DMS114 treated with DMSO at 0.1 percent for 48 hours (cell line): Measurements from ENCODE around the gene TBC1D22A.

Experiments
- DNase-seq: peaks from one replicate; lab custom pipeline; 2025; ENCODE audit not compliant: unreplicated experiment; lab: John Stamatoyannopoulos, UW

TBC1D22A gene

DNA sequence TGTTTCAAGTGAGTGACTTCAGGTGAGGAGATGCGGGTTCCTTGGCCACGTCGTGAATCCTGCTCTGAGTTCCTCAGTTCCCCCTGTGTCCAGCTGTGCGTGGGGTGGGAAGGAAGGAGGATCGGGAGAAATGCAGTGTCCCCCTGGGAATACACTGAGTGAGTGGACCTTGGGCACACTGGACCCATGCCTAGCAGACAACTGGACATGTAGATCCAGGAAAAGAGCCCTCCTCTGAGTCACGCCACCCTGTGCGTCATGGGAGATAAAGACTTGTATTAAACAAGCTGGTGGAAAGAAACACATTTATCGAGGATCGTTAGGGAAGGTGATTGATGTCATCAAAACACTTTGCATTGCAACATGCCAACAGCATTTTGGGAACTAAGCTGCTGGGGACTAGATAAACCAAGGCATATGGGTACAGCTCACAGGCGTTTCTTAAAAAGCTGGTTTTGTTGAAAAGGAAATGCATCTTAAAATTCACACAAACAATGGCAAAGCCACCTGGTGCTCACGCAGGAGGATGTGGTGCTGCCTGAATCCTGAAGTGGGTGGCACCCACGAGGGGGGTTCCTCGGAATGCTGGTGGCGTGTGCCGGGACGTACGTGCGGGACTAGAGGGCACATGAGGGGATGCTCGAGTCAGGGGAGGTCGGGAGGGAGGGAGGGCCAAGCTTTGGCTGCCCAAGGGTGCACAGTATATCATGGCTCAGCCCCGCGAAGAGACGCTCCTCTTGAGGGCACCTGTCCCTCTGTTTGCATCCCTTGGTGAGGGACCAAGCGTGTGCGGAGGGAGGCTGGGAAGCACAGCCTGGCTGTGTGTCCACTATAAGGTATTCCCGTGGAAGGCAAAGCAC, 303.5 kb downstream of the TBC1D22A start:
- DNase-seq, result no peak

DNA sequence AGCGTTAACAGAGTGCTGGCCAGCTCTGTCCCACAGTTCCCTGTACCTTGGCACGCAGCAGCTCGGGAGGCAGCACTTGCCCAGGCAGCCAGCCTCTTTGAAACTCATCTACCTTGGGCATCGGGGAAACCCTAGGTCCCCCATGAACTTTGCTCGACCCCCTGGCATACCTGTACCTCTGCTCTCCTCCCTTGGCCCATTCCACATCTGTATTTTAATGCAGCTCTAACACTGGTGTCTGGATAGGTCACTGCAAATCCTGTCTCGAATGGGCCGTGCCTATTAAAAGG, 304.1 kb downstream of the TBC1D22A start:
- no peak for DNase-seq

DNA sequence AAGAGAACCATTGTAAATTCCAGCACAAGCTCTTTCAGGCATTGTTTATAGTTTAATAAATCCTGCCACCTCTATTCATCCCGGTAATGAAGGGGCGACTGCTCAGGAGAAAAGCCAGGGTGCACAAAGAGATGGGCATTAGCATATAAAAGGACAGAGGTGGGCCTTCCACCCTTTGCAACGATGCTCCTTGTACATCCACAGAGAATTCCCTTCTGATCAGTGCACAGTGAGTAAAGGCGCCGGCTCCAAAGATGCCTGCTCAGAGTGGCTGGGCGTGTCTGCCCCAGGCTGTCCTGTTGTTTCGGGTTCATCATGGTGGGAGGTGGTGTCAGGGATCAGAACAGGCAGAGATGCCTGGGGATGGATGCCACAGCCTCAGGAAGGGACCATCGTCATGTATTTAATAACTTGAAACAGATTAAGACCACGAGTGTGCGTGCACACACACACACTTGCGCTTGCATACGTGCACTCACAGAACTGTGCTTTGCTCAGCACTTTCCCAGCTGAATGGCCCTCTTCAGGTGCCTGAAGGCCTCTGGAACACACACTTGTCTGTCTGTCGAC, 305.0 kb downstream of the TBC1D22A start:
- DNase-seq, result no peak

DNA sequence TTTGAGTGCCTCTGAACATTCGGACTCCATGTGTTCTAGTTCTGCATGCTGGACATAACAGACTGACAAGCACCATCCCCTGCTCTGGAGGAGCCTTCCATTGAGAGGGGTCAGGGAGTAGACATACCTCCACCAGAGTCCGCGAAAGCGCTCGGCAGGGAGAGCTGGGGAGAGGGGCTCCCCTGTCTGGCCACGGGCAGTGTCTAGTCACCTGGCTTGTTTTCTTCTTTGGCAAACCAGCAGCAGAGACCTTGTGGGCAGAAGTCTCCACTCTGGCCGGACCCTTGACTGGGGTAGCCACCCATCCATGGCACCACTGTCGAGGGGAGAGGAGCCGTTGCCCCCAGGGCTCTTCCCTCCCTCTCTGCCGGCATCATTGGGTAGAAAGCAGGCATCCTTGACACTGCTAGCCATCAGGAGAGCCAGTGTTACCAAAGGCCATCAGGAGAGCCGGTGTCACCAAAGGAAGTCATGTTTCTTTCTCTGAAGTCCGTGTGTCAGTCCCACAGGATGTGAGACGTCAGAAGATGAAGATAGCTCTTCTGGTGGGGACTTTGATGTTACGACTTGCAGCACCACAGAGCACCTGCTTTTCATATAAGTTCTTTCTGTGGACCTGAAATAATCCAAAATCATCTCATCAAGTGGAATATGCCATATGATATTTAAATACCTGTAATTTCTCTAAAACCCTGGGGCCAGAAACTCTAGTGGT, 305.6 kb downstream of the TBC1D22A start:
- no peak for DNase-seq

DNA sequence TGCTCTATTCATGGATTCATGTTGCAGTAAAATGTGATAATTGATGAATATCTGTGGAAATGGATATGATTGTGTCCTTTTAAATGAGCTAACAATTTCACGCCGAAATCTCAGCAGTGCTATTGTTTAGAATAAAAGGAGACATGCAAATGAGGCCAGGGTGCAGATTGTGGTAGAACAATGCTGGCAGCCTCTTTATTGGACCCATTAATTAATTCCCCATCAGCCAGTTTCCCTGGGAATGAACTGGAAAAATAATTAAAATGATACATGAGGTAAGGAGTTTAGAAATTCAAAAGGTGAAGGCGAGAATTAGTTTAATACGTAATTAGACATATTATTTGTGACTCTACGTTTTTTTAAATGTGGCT, 306.2 kb downstream of the TBC1D22A start:
- DNase-seq, result no peak

DNA sequence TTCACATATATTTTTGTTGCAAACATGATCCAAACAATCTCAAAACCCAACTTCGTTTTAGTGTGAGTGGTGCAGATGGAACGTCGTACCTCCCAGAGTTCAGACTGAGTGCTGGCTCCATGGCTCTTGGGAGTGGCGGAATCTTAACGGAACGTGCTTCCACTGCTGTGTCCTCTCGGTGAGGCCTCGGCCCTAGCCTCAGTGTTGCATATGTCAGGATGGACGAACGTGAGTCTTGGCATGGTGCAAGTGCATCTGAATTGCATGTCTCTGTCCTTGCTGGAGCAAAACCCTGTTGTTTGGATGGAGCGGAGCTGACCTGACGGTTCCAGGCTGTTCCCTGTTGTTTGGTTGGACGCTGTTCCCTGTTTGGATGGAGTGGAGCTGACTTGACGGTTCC, 306.8 kb downstream of the TBC1D22A start:
- no peak for DNase-seq

DNA sequence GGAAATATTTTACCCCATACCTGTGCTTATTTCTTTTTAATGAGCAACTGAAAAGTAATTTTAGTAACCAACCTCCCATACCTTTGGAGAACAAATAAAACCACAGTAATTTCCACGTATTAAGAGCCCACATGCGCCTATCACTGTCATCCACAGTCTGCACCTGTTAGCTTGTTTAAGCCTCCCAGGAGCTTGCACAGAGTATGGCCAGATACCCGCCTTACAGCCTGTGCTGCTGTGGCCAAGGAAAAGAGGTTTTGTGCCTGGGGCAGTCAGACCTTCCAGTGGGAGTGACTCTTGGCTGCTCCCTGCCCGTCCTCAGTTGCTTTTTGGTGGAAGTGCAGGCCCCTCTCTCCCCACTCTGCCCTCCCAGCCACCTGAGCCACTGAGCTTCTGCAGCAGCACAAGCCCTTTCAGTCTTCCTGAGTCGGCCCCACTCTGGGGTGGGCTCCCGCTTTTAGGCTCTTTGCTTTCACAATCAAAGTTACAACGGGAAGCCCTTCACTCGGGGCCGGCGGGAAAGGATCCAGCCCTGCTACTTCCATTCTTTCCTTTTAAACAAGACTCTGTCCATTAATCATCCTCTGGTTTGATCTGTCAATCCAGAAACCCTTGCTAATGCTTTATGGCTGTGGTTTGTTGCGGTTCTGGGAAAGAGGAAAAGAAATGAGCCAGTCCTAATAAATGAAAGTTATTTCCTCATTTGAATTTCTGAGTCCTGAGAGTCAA, 308.8 kb downstream of the TBC1D22A start:
- DNase-seq, result no peak

DNA sequence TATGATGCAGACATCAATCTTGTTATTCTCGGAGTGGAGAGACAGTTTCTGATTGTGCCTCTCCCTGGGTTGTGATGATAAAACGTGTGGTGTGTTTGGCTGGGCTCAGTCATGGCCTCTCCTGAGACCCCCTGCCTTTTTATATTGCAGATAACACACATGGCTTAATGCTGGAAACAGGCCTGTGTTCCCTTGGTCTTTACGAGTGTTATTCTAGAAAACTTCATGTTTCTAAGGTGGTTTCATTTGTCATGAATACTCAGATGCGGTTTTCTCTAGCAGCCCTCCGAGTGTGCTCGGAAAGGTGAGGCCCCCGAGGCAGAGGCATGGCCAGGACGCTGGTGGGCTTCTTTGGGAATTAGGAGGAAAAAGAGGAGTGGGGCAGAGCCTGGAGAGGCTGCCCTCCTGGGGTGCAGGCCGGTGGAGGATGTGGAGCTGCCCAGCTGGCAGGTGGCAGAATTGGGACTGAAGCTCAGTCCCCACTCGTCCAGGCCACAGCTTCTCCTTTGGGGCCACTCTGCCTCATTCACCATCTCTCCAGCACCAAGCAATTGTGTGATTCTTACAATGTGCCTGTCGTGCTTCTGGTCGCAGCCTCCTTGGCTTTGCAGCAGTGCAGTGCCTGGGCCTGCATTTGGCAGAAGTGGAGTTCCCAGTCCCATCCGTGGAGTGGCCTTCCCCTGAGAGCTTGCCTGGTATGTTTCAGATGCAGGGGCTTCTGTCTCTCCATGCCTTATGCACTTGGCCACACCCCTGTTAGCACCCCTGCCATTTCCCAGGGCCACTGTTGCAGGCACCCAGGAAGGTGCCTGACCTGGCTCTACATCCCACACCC, 309.6 kb downstream of the TBC1D22A start:
- DNase-seq, result no peak

DNA sequence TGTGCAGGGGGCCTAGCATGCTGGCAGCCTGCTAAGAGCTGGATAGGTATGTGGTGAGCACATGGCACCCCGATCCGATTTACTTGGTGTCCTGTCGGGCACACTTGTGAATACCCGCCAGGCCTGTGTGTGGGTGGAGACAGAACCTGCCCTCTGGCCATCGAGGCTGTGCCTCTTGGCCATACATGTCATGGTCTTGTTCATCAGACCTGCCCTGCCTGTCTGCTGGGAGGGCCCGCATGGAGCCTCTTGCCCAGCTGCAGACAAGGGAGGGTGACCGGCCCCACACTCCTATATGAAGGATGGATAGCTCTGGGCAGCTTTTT, 310.2 kb downstream of the TBC1D22A start:
- no peak for DNase-seq

DNA sequence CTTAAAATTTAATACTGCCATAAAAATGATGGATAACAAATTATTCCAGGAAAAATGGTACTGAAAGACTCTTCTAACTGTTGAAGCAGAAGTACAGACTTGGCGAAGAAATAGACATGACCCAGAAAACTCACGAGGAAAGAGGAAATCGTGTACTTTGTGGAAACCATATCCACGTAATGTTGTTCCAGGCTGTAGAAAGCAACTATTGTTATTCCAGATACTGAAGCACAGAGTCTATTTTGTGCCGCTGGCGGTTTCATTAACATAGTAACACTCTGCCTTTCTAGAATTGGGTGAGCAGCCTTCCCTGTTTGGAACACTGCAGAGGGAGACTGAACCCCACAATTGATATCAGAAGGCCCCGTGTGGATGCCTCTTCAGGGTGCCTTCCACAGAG, 310.6 kb downstream of the TBC1D22A start:
- no peak for DNase-seq

DNA sequence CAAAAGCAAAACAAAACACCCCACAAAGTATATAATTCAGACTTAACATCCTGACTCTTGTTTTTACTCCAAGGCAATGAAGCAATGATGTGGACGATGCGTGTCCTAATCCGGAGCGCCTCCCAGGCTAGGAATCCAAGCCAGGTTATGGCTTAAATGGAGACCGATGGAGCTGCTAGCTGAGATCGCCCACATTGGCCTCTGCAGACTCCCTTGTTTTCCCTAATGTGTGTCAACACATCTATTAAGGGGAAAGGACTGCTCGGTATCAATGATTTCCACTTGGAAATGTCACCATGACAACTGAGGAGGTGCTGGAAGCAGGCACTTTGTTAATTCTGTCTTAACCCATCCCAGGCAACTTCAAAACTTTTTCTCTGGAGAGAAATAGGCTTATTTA, 311.7 kb downstream of the TBC1D22A start:
- DNase-seq, result no peak

DNA sequence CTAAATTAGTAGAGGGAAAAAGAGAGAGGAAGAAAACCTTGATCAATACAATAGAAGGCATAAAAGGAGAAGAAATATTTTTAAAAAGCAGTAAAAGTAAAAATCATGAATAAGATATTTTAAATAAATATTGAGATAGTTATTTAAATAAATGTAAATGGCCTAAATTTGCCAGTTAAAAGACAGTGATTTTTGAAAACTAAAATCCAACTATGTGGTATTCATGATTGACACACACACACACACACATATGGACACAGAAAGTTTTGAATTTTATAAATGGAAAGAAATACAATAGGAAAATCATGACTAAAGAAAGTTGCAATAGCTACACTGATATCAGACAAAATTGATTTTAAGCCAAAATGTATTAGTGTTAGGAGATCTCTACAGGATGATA, 313.1 kb downstream of the TBC1D22A start:
- DNase-seq, result no peak

DNA sequence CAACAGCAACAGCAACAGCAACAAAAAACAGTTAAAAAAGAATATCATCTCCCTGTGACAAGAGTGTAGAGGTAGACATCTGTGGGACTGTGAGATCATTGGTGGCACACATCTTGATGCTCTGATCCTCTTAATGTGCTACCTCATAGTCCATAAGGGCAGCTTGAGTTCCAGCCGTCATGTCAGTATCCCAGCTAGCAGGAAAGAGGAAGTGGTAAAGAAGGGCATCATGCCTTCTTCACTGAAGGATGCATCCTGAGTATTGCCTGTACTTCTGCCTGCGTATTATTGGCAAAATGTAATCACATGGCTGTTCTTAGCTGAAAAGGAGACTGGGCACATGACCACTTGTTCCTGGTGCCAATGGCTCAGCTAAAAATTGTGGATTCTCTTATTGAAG, 314.3 kb downstream of the TBC1D22A start:
- no peak for DNase-seq

DNA sequence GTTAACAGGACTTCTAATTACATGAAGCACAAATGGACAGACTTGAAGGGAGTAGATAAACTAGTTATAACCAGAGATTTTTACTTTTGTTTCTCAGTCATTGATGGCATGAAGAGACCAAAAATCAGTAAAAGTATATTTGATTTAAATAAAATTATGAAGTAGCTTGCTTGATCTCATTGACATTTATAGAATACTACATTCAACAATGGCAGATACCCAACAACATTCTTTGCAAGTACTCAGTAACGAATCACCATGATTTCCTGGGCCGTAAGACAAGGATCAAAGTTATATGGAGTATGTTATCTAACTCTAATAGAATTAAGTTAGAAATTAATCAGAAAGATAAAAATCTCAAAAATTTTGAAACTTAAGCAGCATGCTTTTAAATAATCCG, 317.6 kb downstream of the TBC1D22A start:
- no peak for DNase-seq

DNA sequence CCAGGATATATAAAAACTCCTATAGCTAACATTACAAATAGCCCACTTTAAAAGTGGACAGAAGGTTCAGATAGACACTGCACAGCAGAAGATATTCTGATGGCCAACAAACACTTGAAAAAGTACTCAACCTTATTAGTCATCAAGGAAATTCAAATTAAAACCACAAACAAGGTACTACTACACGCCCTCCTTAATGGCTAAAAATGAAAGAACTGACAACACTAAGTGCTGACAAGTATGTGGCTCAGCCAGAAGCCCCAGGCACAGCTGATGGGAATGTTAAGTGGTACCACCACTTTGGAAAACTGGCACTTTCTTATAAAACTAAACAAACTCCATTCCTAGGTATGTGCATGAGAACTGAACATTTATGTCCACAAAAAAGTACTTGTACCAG, 320.1 kb downstream of the TBC1D22A start:
- DNase-seq, result no peak

DNA sequence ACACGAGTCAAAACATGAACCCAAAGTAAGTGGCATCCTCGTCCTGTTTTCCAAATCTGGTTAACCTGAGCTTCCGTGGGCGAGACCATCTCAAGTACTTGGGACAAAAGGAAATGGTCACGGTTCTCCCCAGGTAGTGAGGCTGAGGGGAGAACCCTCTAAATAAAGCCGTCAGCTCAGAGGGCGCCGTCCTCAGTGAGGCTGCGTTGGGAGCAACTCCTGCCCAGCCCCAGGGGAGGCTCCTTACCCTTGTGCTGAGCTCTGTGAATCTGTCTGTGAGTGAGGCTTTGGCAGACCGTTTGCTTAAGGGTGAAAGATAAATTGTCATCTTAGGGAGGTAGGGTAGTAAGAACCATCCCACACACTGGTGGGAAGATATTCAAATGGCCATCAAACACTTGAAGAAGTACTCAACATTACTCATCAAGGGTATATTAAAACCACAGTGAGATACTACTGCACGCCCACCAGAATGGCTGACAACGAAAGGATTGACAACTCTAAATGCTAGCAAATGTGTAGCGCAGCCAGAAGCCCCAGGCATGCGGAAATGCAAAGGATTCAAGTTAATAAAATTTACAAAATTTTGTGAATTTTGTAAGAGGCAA, 321.0 kb downstream of the TBC1D22A start:
- no peak for DNase-seq

DNA sequence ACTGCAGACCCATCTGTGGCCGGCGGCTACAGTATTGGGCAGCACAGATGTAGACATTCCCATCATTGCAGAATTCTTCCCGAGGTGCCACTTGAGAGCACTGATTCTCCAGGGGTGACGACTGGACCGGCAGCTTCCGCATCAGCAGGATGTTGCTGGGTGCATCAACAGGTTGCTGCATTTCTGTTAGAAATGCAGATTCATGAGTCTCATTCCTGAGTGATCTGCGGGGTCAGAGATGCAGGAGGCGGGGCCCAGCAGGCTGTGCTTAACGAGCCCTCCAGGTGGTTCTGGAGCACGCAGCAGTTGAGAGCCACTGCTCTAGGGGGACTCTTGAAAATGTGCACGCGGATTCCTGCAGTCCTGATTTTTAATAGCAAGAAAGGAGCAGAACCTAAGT, 321.8 kb downstream of the TBC1D22A start:
- DNase-seq, result no peak

DNA sequence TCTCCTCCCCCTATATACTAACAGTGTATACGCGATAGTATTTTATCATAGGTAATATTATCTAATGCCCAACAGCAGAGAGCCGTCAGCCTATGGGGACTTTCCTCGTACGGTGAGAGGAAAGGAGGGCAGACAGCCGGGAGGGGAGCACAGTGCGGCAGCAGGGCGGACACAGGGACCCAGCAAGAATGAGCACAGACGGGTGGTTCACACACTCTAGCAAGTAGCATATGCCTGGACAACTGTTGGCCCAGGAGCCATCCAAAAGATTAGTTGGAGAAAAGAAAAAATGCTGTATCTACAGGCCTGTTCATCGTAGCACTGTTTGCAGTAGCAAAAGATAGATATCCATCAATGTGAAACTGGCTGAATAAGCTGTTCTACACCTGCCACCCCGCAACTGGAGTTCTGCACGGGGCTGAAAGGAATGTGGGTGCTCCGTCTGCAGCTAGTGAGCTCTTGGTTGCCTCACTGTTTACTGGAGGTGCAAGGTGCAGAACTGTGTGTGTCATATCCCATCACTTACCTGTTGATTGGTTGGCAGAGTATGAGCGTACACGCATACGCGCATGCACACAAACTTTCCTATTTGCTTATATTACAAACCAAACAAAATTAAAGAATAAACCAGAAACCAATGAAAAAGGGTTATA, 324.3 kb downstream of the TBC1D22A start:
- no peak for DNase-seq

DNA sequence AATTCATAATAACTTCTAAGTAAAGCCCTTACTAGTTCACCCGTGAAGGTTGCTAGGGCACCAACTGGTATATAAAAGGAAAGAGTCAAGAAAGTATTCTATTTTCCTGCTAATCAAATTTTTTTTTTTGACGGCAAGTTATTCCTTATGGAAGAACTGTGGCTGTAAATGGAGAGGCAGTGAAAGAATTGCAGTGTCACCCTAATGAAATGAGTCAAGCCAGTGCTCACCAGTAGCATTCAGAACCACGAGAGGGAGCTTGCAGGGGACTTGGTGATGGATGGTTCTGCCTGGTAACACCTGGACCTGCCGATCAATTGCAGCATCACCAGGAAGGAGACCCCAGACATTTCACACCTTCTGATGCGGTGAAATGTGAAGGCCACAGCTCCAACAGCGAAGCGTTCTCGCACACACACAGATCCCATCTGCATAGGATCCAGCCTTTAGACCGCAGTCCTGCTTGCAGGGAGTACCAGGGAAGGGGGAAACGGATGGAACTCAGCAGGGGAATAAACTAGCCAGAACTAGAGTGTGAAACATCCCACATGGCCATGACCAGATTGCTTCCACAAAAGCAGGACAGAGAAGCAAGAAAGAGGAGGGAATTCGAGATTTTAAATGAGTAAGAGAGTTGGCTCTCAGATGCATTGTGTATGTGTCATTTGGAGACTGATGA, 326.2 kb downstream of the TBC1D22A start:
- no peak for DNase-seq

DNA sequence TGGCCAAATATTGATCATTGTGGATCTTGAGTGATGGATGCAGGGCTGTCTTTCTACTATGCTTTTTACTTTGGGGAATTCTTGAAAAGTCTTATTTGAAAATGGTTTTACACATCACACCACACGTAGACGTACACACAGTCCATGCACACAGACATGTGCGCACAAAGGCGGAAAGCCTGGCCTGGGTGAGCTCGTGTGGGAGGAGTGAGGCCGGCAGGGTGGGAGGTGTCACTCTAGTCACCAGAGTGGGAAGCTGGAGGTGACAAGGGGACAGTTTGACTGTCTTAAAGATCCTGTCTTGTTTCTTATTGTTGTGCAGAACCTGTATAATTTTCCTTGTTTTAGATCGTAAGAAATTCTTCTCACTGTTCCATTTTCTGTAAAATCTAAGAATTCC, 326.9 kb downstream of the TBC1D22A start:
- DNase-seq, result no peak
